Nucleus accumbens (tissue), 56 donors: Measurements from ENCODE around the gene ZNF619.

Experiments used
- DNase-seq, 56 donors: peaks; one replicate each; lab custom pipeline; 2025; lab: John Stamatoyannopoulos, UW

ZNF619 gene

GRCh38 chr3:40524568-40525285 is 47.8 kb downstream of the ZNF619 start, which contains the start of gene ZNF621:
ZNF621 (plus strand) TSS chr3:40524960; CDS start chr3:40525841, 881 bp downstream.
- peak in 55 of 56 donors; percentile 42 to 93 (median 79) for DNase-seq

GRCh38 chr3:40528426-40528825 is 51.5 kb downstream of the ZNF619 start:
- no peak for DNase-seq

DNA sequence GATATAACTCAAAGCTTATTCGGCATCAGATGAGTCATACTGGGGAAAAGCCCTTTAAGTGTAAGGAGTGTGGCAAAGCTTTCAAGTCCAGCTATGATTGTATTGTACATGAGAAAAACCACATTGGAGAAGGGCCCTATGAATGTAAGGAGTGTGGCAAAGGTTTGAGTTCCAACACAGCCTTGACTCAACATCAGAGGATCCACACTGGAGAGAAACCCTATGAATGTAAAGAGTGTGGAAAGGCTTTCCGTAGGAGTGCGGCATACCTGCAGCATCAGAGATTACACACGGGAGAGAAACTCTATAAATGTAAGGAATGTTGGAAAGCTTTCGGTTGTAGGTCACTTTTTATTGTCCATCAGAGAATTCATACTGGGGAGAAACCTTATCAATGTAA is 55.3 kb downstream of the ZNF619 start:
- no peak for DNase-seq

GRCh38 chr3:40534283-40534682 is 57.4 kb downstream of the ZNF619 start:
- DNase-seq: no peak
